HepG2 (cell line): Measurements from ENCODE around the gene FIZ1. TPM values are rescaled to one million over a fixed set of nuclear protein-coding genes. Genes with fewer than 3 reads are reported as not detected.

ENCODE experiments used
- CEBPZ ChIP-seq: IDR thresholded peaks from 2 replicates; pipeline ENCODE4 v1.6.1; 2012; ENCODE audit warnings: low read length, improper control_type of control experiment
- FOXA3 ChIP-seq: IDR thresholded peaks from 2 replicates; pipeline ENCODE4 v1.6.1; 2016; ENCODE audit warnings: missing genetic modification reagents, missing compliant biosample characterization
- HMGA1 ChIP-seq: sonication (generic); formaldehyde crosslinking; conservative IDR thresholded peaks from 2 replicates; pipeline ENCODE4 v1.4.0; 2020; ENCODE audit warnings: missing genetic modification reagents
- HMGXB4 ChIP-seq, 2 experiments: sonication (generic) in 1 of 2; formaldehyde crosslinking in 1 of 2; IDR thresholded peaks; 2 replicates each; pipeline versions ENCODE4 v1.4.0 to v1.6.1; 2018 to 2020; ENCODE audit warnings: missing genetic modification reagents in 2 of 2, borderline replicate concordance in 1 of 2, low read depth in 1 of 2, mild to moderate bottlenecking in 1 of 2, missing biosample characterization in 1 of 2
- HNF1A ChIP-seq, 2 experiments: sonication (generic) in 1 of 2; formaldehyde crosslinking in 1 of 2; IDR thresholded peaks; 2 replicates each; pipeline versions ENCODE4 v1.4.0 to v1.6.1; 2016 to 2020; ENCODE audit warnings: borderline replicate concordance in 1 of 2, low read depth in 1 of 2, mild to moderate bottlenecking in 1 of 2, missing genetic modification reagents in 1 of 2
- KLF6 ChIP-seq: IDR thresholded peaks from 2 replicates; pipeline ENCODE4 v1.8.0; 2016; ENCODE audit warnings: missing biosample characterization, missing genetic modification reagents
- PATZ1 ChIP-seq: sonication (generic); formaldehyde crosslinking; IDR thresholded peaks from 2 replicates; pipeline ENCODE4 v1.4.0; 2020; ENCODE audit warnings: missing genetic modification reagents
- SAP130 ChIP-seq: IDR thresholded peaks from 2 replicates; pipeline ENCODE4 v1.6.1; 2016; ENCODE audit warnings: low read depth
- SMC3 ChIP-seq: IDR thresholded peaks from 2 replicates; pipeline ENCODE4 v1.6.1; 2011; ENCODE audit warnings: low read length, improper control_type of control experiment
- YY1 ChIP-seq: IDR thresholded peaks from 2 replicates; pipeline ENCODE4 v1.6.1; 2011; ENCODE audit warnings: low read length, low read depth, moderate library complexity, mild to moderate bottlenecking; ENCODE audit not compliant: insufficient read depth, insufficient replicate concordance
- ZGPAT ChIP-seq: IDR thresholded peaks from 2 replicates; pipeline ENCODE4 v1.6.1; 2016; ENCODE audit warnings: mild to moderate bottlenecking
- ZNF121 ChIP-seq: sonication (generic); formaldehyde crosslinking; IDR thresholded peaks from 2 replicates; pipeline ENCODE4 v1.5.0; 2020; ENCODE audit warnings: mild to moderate bottlenecking, missing genetic modification reagents
- ZNF644 ChIP-seq: IDR thresholded peaks from 2 replicates; pipeline ENCODE4 v1.6.1; 2016; ENCODE audit warnings: low read depth
- ZNF784 ChIP-seq: sonication (generic); formaldehyde crosslinking; IDR thresholded peaks from 2 replicates; pipeline ENCODE4 v1.5.1; 2020; ENCODE audit warnings: missing genetic modification reagents, mild to moderate bottlenecking, borderline replicate concordance
- polyA plus RNA-seq, 8 experiments: library from polyadenylated mRNA; depleted of rRNA in 3 of 8; stranded (reverse) in 7 of 8; unstranded in 1 of 8; fragments of >200 nt; fragmentation: Illumina TruSeq in 4 of 8; extraction: Trizol in 4 of 8; gene quantifications; 2 replicates each; pipeline versions ENCODE4 v1.2.1 to v1.2.3, GENCODE V29; 2011 to 2016; ENCODE audit warnings: low read depth in 4 of 8, missing spikeins in 1 of 8, mixed read lengths in 1 of 8; ENCODE audit not compliant: insufficient read depth in 1 of 8
- total RNA-seq, 5 experiments: library from RNA; depleted of rRNA; stranded (reverse); fragments of >200 nt; fragmentation: Illumina TruSeq; extraction: Trizol; gene quantifications; 2 replicates each; pipeline ENCODE4 v1.2.3, GENCODE V29; 2016; ENCODE audit warnings: low read depth in 1 of 5

FIZ1 gene
- total and polyA plus RNA-seq, 2 of the 13 experiments (the other 11 are each of a cell fraction or from before 2014, with no cell fraction given): 3.6 to 5.9 TPM

- TF ChIP-seq CEBPZ: no peak
- TF ChIP-seq ZGPAT (CRISPR knock-in tag): no peak
- peak; percentile 19; the same call in 1 of the 2 replicates for TF ChIP-seq FOXA3 (CRISPR knock-in tag)
- TF ChIP-seq HMGA1 (CRISPR knock-in tag): no peak
- peak; percentile 88 for TF ChIP-seq ZNF121
- 0 out of 2 replicates have a peak, but pooled peaks have one; percentile 57 for TF ChIP-seq ZNF644 (CRISPR knock-in tag)
- peak; percentile 55 for TF ChIP-seq SAP130 (CRISPR knock-in tag)
- no peak for TF ChIP-seq KLF6 (CRISPR knock-in tag)
- TF ChIP-seq PATZ1: peak; percentile 60
- TF ChIP-seq YY1: peak; percentile 72
- TF ChIP-seq HNF1A (IDR thresholded peaks at IDR 0.05; ENCODE audit: low read depth): no peak
- TF ChIP-seq HNF1A (CRISPR knock-in tag; IDR thresholded peaks at IDR 0.05; ENCODE audit: borderline replicate concordance): no peak
- 0 out of 2 replicates have a peak, but pooled peaks have one; percentile 22 for TF ChIP-seq ZNF784 (CRISPR knock-in tag)
- peak; percentile 51 to 59; a peak in 1 of 4 replicates for TF ChIP-seq HMGXB4 (CRISPR knock-in tag; IDR thresholded peaks at IDR 0.05; ENCODE audit: borderline replicate concordance in 1 of 2, low read depth in 1 of 2)
- TF ChIP-seq SMC3: peak; percentile 28; the same call in 1 of the 2 replicates
Observed at GRCh38 chr19:55638864-55639359, 39.6 kb upstream of the FIZ1 start (continued).
